Amniotic stem cell (primary cell): Measurements from ENCODE around the gene UST.
"Not testable (repeated sequence)": the region's sequence is repeated elsewhere in the genome, so short reads cannot be mapped to it uniquely, and the experiment has no call there.

Source experiments
- DNase-seq: peaks from one replicate; lab custom pipeline; 2025; lab: John Stamatoyannopoulos, UW

UST gene

GRCh38 chr6:148736774-148737412, 9.9 kb upstream of the UST start:
- DNase-seq = no peak

- DNase-seq = no peak
These were observed 9.0 kb upstream of the UST start for GRCh38 chr6:148737806-148738205.

GRCh38 chr6:148738946-148739821, 7.6 kb upstream of the UST start:
- DNase-seq = no peak

GRCh38 chr6:148739822-148740128, 7.1 kb upstream of the UST start:
- DNase-seq = no peak

GRCh38 chr6:148743476-148743875, 3.4 kb upstream of the UST start:
- DNase-seq = no peak

GRCh38 chr6:148745926-148746325, 904 bp upstream of the UST start:
- peak; percentile 3 for DNase-seq

- DNase-seq = peak; percentile 48
These were observed 278 bp downstream of the UST start for GRCh38 chr6:148747145-148747470.

- peak; percentile 23 for DNase-seq
These were observed 788 bp downstream of the UST start for GRCh38 chr6:148747471-148748165.

GRCh38 chr6:148749674-148750073, 2.8 kb downstream of the UST start:
- no peak for DNase-seq

GRCh38 chr6:148750838-148751792, 4.3 kb downstream of the UST start:
- no peak for DNase-seq

- no peak for DNase-seq
These were observed 5.0 kb downstream of the UST start for GRCh38 chr6:148751793-148752170.

GRCh38 chr6:148755379-148755778, 8.5 kb downstream of the UST start:
- DNase-seq = not testable (repeated sequence)

- no peak for DNase-seq
These were observed 11.2 kb downstream of the UST start for GRCh38 chr6:148757944-148758480.

- no peak for DNase-seq
These were observed 11.7 kb downstream of the UST start for GRCh38 chr6:148758492-148758891.

- no peak for DNase-seq
These were observed 13.4 kb downstream of the UST start for GRCh38 chr6:148760258-148760534.

- DNase-seq = peak; percentile 56
These were observed 14.0 kb downstream of the UST start for GRCh38 chr6:148760568-148761526.

- DNase-seq = no peak
These were observed 14.7 kb downstream of the UST start for GRCh38 chr6:148761527-148762011.

- no peak for DNase-seq
These were observed 15.4 kb downstream of the UST start for GRCh38 chr6:148762231-148762630.

- DNase-seq = not testable (repeated sequence)
These were observed 17.6 kb downstream of the UST start for GRCh38 chr6:148764259-148765020.
